Epidermal melanocyte (primary cell): ENCODE results near the gene FOXP1.
"Not testable (repeated sequence)": the region's sequence is repeated elsewhere in the genome, so short reads cannot be mapped to it uniquely, and the experiment has no call there.

ENCODE experiments used
- DNase-seq: peaks from one replicate; pipeline ENCODE4 v3.0.0; 2011; ENCODE audit warnings: low spot score; ENCODE audit not compliant: insufficient read length

Gene FOXP1

GRCh38 chr3:71454512-71455403, 128.8 kb downstream of the FOXP1 start:
- DNase-seq, result no peak

GRCh38 chr3:71453822-71454511, 129.6 kb downstream of the FOXP1 start:
- no peak for DNase-seq

- DNase-seq, result no peak
Measured at GRCh38 chr3:71453319-71453718, 130.2 kb downstream of the FOXP1 start.

GRCh38 chr3:71451812-71452211, 131.7 kb downstream of the FOXP1 start:
- DNase-seq, result no peak

- no peak for DNase-seq
Measured at GRCh38 chr3:71451060-71451459, 132.5 kb downstream of the FOXP1 start.

GRCh38 chr3:71450162-71450561, 133.4 kb downstream of the FOXP1 start:
- DNase-seq, result no peak

- no peak for DNase-seq
Measured at GRCh38 chr3:71447803-71448202, 135.7 kb downstream of the FOXP1 start.

DNA sequence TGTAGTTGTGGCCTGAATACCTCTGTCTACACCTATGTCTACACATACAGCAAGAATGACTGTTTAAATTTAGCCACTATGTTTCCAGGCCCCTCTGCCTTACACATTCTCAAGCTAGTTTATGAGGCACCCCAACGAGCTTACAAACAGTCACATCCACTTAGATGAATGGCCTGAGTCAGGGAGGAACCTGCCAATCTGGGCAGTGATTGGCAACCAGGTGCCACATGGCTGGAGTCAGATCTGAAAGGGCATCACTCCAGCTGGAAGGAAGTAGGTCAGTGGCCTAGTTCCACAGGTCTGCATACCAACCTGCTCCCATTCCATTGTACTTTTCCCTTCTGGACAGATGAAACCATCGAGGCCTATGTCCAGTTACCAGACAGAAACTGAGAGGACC, 136.3 kb downstream of the FOXP1 start:
- no peak for DNase-seq

DNA sequence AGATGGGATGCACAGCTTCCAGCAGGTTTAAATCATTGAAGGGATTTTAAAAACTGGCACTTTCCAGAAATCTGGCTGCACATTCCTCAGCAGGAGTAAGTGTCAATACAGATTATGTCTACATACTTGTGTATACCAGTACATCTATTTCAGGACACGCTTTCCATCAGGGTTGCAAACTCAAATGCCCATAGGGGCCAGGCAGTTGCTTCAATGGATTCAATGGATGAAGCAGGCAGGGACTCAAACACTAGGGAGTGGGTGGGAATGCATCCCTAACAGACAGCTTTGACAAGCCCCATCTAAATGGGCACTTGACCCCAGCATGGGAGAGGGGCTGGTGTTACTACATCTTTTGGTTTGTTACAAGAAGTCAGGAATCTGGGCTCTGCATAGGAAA, 136.8 kb downstream of the FOXP1 start:
- no peak for DNase-seq

DNA sequence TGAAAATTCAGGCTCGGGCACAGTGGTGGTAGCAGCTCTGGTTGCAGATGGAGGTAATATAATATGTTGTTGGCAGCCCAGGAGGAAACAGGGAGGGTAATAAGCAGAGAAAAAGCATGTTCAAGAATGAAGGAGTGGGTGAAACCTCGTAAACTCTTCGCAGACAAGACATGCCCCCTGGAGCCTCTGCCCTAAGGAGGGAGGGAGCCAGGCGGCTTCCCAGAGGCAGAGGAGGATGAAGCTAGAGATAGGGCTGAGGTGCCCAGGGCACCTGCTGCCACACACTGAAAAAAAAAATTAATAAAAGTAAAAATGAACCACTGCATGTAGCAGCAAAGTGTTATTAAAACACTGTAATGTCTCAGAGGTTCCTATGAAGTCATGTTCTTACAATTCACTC, 137.3 kb downstream of the FOXP1 start:
- no peak for DNase-seq

- DNase-seq, result no peak
Measured at GRCh38 chr3:71444861-71445259, 138.7 kb downstream of the FOXP1 start.

DNA sequence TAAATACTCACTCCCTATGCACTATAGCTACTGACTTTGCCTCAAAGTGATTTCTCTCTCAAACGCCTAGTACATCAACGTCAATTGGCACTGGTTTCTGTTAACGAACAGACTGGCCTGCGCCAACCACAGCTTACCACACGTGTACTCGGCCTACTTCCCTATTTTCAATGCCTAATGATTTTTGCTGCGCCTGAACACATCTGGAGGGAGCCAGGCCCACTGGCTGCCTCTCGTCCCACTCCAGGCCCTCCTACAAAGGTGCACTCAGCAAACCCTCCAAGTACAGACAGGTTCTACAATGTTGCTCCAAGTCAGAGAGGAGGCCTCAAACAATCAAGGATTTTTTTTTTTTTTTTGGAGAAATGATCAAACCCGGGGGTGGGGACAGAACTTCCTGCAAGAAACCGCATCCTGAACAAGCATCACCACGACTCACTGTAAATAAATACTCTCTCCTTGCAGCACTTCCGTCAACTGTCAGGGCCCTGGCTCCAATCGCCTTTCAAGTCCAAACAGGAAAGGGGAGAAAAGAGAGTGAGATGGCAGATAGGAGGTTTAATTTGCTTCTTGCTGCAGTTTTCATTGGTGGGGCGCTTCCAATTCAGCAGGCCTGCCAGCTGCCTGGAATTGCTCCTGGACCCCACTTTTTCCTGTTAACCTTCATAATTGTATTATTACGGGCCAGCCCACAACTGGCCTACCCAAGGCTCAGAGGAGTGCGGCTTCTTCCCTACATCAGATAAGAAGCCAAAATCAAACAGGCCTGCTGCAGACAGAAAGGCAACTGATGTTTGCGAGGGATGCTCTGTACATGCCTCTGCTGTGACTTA, 139.3 kb downstream of the FOXP1 start:
- DNase-seq, result no peak

DNA sequence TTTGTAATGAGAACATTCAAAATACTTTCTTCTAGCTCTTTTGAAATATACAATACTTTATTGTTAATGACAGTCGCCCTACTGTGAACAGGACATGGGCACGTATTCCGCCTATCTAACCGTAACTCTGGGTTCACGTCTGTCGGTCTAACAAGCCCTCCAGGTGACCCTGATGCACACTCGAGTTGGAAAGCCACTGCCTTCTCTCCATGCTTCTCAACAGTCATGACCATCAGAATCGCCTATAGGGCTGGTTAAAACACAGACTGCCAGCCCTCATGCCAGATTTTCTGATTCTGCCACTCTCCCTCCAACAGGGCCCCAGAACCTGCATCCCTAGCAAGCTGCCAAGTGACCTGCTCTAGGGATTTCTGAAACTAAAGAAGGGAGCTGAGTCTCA, 140.2 kb downstream of the FOXP1 start:
- no peak for DNase-seq

GRCh38 chr3:71442652-71443042, 140.9 kb downstream of the FOXP1 start:
- DNase-seq, result no peak

DNA sequence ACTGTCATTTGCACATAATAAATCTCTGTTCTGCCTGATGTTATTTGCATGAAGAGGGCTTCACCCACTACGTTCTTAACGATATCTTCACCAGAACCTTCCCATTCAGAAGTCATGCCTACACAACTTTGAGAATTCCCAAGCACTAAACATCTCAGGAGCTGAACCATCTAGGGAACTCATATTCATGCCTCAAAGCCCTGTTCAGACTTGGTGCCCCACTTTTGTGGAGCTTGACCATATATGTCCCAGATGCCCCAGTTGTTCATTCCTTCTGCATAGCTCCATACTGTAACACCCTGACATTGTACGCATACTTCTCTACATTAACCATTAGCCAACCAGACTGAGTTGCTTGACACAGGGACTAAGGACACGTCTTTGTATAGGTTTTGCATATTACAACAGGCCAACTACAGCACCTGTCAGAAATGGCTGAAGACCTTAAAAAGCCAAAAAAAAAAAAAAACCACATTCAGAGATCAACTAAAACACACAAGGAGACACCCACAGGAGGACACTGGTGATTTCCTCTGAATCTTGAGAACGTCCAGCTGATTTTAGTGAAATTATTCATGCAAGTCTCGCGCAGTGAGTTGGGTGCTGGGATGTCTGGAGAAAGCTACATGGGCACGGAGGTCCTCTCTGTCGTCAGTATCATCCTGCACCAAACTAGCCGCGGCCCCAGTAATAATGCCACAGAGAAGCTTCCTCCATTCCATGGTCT, 141.4 kb downstream of the FOXP1 start:
- DNase-seq, result no peak

GRCh38 chr3:71441217-71441924, 142.2 kb downstream of the FOXP1 start:
- DNase-seq, result no peak

DNA sequence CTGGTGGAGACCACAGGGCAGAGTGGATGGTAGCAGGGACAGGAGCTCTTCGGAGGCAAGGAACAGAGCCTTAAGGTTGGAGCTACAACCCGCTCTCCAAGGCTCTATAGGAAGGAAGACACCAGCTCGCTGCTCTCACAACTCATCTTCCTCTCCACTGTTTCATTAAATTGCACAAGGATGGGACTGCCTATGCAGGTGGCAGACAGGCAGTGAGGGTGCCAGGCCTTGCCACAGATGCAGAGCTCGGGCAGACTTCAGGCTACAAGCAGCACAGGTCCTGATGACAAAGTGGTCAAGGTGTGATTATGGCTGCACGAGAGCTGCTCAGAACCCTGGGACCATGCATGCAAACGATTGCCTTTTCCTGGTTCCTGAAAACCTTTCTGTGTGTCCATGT, 144.6 kb downstream of the FOXP1 start:
- DNase-seq, result no peak

DNA sequence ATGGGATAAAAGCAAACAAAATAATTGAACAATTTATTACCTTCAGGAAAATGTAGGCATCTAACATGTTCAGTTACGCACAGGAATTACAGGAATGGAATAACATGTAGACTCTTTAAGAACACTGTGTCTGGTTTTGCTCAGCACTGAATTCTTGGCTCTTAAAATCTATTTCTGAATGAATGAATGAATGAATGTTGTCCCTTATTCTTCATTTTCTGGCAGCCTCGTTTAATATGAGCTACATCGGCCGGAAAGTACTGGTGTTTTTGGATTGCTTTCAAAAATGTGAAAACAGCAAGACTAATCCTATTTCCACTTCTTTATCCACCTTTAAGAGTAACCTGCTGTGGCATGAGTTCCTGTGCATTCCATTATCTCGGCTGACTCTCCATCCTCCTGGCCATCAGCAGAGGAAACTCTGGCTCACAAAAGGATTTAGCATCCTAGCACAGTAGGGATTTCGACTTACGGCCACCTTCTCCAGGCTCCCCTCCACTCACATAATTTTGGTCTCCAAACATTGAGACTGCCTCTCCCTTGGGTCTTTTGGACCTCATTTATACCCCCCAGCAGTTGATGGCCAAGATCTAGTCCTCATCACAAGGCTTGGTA, 145.3 kb downstream of the FOXP1 start:
- DNase-seq, result no peak

DNA sequence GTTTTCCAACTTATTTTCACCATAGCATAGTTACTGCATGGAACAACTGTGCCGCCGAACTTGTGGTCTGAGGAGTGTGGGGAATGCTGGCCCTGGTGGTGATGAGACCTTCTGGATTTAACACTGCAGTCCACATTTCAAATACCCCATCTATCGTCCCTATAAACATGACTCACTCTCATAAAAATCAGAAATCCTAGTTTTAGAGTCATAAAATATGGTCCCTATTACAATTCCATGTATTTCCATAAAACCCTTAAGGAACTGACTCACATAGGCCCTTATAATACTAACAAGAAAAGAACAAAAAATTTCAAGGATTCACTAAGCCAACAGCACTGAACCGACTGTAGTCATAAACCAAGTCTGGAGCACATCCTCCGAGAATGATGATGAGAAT, 147.2 kb downstream of the FOXP1 start:
- no peak for DNase-seq

- DNase-seq, result not testable (repeated sequence)
Measured at GRCh38 chr3:71435836-71436235, 147.7 kb downstream of the FOXP1 start.
